Keratinocyte (primary cell): ENCODE results near the gene KDM2A. TPM values are rescaled to one million over a fixed set of nuclear protein-coding genes. Genes with fewer than 3 reads are reported as not detected.

Experiments
- DNase-seq: peaks from one replicate; pipeline ENCODE4 v3.0.0-alpha.2; 2011; ENCODE audit warnings: low read depth, missing footprints, low spot score
- FAIRE-seq: peaks from 2 replicates; lab custom pipeline; 2011; peaks lifted over from hg19 to GRCh38; lab: Jason Lieb, UNC
- H2AFZ ChIP-seq: 2 replicates; pipeline ENCODE4 v1.6.0; 2012; ENCODE audit warnings: low read length, control low read depth, inconsistent platforms; ENCODE audit not compliant: control insufficient read depth
- H3K27ac ChIP-seq: 2 replicates; pipeline ENCODE4 v1.5.1; 2011; ENCODE audit warnings: low read length; ENCODE audit not compliant: control insufficient read depth, insufficient read depth
- H3K27me3 ChIP-seq: 3 replicates; pipeline ENCODE4 v1.6.0; 2011; ENCODE audit warnings: low read length; ENCODE audit not compliant: control insufficient read depth, insufficient read depth; ENCODE audit errors: extremely low read depth
- H3K36me3 ChIP-seq, 2 experiments: 2 replicates in 1 of 2; 3 replicates in 1 of 2; pipeline ENCODE4 v1.5.1; 2011; ENCODE audit warnings: low read length in 2 of 2, mild to moderate bottlenecking in 1 of 2; ENCODE audit not compliant: control insufficient read depth in 2 of 2, insufficient read depth in 2 of 2; ENCODE audit errors: extremely low read depth in 1 of 2
- H3K4me1 ChIP-seq: 3 replicates; pipeline ENCODE4 v1.5.1; 2011; ENCODE audit warnings: low read length; ENCODE audit not compliant: control insufficient read depth, insufficient read depth; ENCODE audit errors: extremely low read depth
- H3K4me2 ChIP-seq: 3 replicates; pipeline ENCODE4 v1.6.0; 2011; ENCODE audit warnings: low read depth, low read length; ENCODE audit not compliant: control insufficient read depth, insufficient read depth; ENCODE audit errors: extremely low read depth
- H3K4me3 ChIP-seq, 3 experiments: fragments of 200-600 bp in 1 of 3; sonication (generic) in 1 of 3; 2 replicates in 2 of 3; 3 replicates in 1 of 3; pipeline ENCODE4 v1.5.1; 2011 to 2016; ENCODE audit warnings: low read length in 3 of 3, mild to moderate bottlenecking in 3 of 3, control low read depth in 2 of 3, inconsistent platforms in 1 of 3, low read depth in 1 of 3, mixed read lengths in 1 of 3, mixed run types in 1 of 3, moderate library complexity in 1 of 3; ENCODE audit not compliant: control insufficient read depth in 2 of 3, insufficient read depth in 2 of 3; ENCODE audit errors: extremely low read depth in 1 of 3
- H3K79me2 ChIP-seq: 2 replicates; pipeline ENCODE4 v1.6.0; 2012; ENCODE audit warnings: low read length; ENCODE audit not compliant: control insufficient read depth, insufficient read depth
- H3K9ac ChIP-seq: 3 replicates; pipeline ENCODE4 v1.6.0; 2011; ENCODE audit warnings: low read length; ENCODE audit not compliant: control insufficient read depth, insufficient read depth; ENCODE audit errors: extremely low read depth
- H3K9me1 ChIP-seq: 3 replicates; pipeline ENCODE4 v1.6.0; 2011; ENCODE audit warnings: low read length; ENCODE audit not compliant: control insufficient read depth, insufficient read depth; ENCODE audit errors: extremely low read depth
- H3K9me3 ChIP-seq: 2 replicates; pipeline ENCODE4 v1.5.1; 2012; ENCODE audit warnings: low read depth, low read length; ENCODE audit not compliant: control insufficient read depth
- H4K20me1 ChIP-seq: 3 replicates; pipeline ENCODE4 v1.6.0; 2011; ENCODE audit warnings: low read length; ENCODE audit not compliant: control insufficient read depth, insufficient read depth; ENCODE audit errors: extremely low read depth
- EZH2 ChIP-seq: IDR thresholded peaks from one replicate; pipeline ENCODE4 v1.6.1; 2012; ENCODE audit warnings: inconsistent platforms, mild to moderate bottlenecking, low read length, moderate library complexity
- dilution Hi-C: fragments of 300-500 bp; cut with MboI; formaldehyde crosslinking; loops from one replicate; pipeline ENCODE4 v1.7.0; 2020; ENCODE audit warnings: low sequenced_read_pairs; ENCODE audit not compliant: extremely low pct_ligation_motif_present
- polyA plus RNA-seq, 5 experiments: library from polyadenylated mRNA; depleted of rRNA in 3 of 5; stranded (reverse) in 3 of 5; stranded (forward) in 1 of 5; unstranded in 1 of 5; fragments of >200 nt; gene quantifications; 1 replicate in 1 of 5; 2 replicates in 3 of 5; 3 replicates in 1 of 5; pipeline versions ENCODE4 v1.2.1 to v1.2.3, GENCODE V29; 2011 to 2012; ENCODE audit warnings: missing spikeins in 2 of 5, low read depth in 1 of 5, low replicate concordance in 1 of 5
- TF ChIP-seq, protein P1 (sequence below), 3 experiments: IDR thresholded peaks in 1 of 3; conservative IDR thresholded peaks in 1 of 3; optimal IDR thresholded peaks in 1 of 3; 2 replicates in 2 of 3; 3 replicates in 1 of 3; pipeline versions ENCODE3 to v1.5.1; 2011; ENCODE audit warnings: low read length in 3 of 3, mild to moderate bottlenecking in 3 of 3, moderate library complexity in 2 of 3, control low read depth in 1 of 3, inconsistent platforms in 1 of 3; ENCODE audit not compliant: insufficient read depth in 2 of 3; ENCODE audit errors: extremely low read depth in 1 of 3

KDM2A gene
- polyA plus RNA-seq, 1 donor (not counting 4 experiments of a cell fraction or from before 2014, with no cell fraction given), result 29.9 TPM

DNA sequence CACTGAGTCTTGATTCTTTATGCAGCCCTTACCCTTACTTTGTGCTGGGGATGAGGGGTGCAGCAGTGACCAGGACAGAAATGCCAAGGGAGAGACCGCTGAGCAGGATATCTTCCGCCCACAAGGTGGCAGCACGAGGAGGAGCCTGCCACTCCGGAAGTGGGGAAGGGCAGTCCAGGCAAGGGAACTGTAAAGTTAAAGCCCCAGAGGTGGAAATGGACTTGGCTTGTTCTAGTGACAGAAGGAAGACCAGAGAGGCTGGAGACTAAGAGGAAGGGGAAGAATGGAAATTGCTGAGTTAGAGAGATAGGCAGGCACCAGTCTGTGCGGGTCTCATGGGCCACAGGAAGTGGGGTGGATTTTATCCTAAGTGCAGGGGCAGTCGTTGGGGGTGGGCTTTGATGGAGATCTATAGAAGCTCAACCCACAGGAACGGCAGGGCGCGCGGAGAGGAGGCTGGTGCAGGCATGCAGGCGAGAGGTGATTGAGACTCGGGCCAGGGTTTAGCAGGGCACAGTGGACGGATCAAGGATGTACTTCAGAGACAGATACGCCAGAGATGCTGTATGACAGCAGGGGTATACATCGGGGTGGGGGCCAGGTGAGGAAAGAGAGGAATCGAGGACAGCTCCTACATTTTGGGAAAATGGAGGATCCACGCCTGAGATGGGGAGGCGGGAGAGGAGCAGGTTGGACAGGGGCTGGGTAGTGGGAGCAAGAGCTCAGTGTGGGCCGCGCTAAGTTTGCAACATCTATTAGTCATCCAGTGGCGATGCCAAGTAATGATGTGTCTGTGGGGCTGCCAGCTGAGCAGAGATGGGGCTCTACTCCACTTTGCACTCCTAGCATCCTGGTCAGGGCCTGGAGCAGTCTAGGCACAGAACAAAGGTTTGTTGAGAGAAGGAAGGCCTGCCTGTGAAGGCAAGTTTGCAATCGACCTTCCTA is 143.9 kb downstream of the KDM2A start:
- H3K27me3 ChIP-seq, result no peaks in the 10 kb centered on the region
- peak overlapping the region; percentile 47 for H3K27ac ChIP-seq
- peak overlapping the region; percentile 49 for H3K4me2 ChIP-seq
- no peaks in the 10 kb centered on the region for H4K20me1 ChIP-seq
- H2AFZ ChIP-seq, result peak overlapping the region; percentile 81
- H3K79me2 ChIP-seq, result peaks cover 13% of the 10 kb centered on the region
- FAIRE-seq (peak; percentile 46), DNase-seq (no peak)
- H3K4me1 ChIP-seq, result peaks cover 59% of the 10 kb centered on the region
- no peak for TF ChIP-seq EZH2
- TF ChIP-seq, protein P1, sequence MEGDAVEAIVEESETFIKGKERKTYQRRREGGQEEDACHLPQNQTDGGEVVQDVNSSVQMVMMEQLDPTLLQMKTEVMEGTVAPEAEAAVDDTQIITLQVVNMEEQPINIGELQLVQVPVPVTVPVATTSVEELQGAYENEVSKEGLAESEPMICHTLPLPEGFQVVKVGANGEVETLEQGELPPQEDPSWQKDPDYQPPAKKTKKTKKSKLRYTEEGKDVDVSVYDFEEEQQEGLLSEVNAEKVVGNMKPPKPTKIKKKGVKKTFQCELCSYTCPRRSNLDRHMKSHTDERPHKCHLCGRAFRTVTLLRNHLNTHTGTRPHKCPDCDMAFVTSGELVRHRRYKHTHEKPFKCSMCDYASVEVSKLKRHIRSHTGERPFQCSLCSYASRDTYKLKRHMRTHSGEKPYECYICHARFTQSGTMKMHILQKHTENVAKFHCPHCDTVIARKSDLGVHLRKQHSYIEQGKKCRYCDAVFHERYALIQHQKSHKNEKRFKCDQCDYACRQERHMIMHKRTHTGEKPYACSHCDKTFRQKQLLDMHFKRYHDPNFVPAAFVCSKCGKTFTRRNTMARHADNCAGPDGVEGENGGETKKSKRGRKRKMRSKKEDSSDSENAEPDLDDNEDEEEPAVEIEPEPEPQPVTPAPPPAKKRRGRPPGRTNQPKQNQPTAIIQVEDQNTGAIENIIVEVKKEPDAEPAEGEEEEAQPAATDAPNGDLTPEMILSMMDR (optimal IDR thresholded peaks at IDR 0.05 in 1 of 3, IDR thresholded peaks at IDR 0.05 in 1 of 3, conservative IDR thresholded peaks at IDR 0.05 in 1 of 3; ENCODE audit: extremely low read depth in 1 of 3, insufficient read depth in 2 of 3, low read length in 3 of 3), result peak in 2 of 3 experiments; percentile 85 to 97
- H3K36me3 ChIP-seq, result peaks cover under 1% of the 10 kb centered on the region in 2 experiments
- H3K9me3 ChIP-seq, result no peaks in the 10 kb centered on the region
- H3K9ac ChIP-seq, result no peak overlapping the region
- H3K9me1 ChIP-seq, result peaks cover 2% of the 10 kb centered on the region
- H3K4me3 ChIP-seq, result peak overlapping the region in 1 of 3 experiments; percentile 2
- dilution Hi-C loops, result no loop called here

DNA sequence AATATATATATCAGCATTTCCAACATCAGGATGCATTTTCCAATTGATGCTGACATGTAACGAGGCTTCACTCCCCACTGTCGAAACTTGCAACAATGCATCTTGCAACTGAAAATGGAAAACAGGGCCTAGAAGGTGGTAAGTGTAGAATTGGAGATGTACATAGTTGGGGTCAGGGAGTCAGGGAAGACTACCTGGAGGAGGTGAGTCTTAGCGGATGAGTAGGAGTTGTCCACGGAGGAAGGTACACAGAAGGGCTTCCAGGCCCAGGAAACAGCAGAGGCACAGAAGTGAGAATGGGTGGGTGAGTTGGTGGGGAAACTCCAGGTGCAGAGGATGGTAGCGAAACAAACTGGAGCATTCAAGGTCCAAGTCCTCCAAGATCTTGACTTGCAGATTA is 145.2 kb downstream of the KDM2A start:
- Histone ChIP-seq H3K4me2 (no peak overlapping the region), H4K20me1 (no peaks in the 10 kb centered on the region), H3K27me3 (no peaks in the 10 kb centered on the region), H3K4me3 (no peak overlapping the region), H3K9me1 (peaks cover 2% of the 10 kb centered on the region), H3K79me2 (peaks cover 26% of the 10 kb centered on the region), H3K27ac (no peak overlapping the region), H2AFZ (no peak overlapping the region), H3K36me3 (peaks cover 8 to 10% of the 10 kb centered on the region in 2 experiments), H3K4me1 (peaks cover 71% of the 10 kb centered on the region), H3K9ac (no peak overlapping the region), H3K9me3 (no peaks in the 10 kb centered on the region)
- FAIRE-seq (no peak), DNase-seq (no peak)
- dilution Hi-C loops, result no loop called here
- TF ChIP-seq, protein P1 (optimal IDR thresholded peaks at IDR 0.05 in 1 of 3, IDR thresholded peaks at IDR 0.05 in 1 of 3, conservative IDR thresholded peaks at IDR 0.05 in 1 of 3; ENCODE audit: extremely low read depth in 1 of 3, insufficient read depth in 2 of 3, low read length in 3 of 3), result no peak
